ENCODE results near the gene IGSF9. TPM values are rescaled to one million over a fixed set of nuclear protein-coding genes. Genes with fewer than 3 reads are reported as not detected.

The IGSF9 gene
- 1.7 TPM for total RNA-seq
- polyA plus RNA-seq, result 1.6 TPM

- 1% methylated on average over 58 of the region's 58 CpGs for WGBS
- peak; percentile 85 for DNase-seq (ENCODE audit: extremely low spot score)
- Histone ChIP-seq H3K4me1 (ENCODE audit: insufficient read depth) (no peaks in the 10 kb centered on the region), H3K4me3 (ENCODE audit: low read depth, low read length) (peak within 1 kb of the TSS; percentile 29), H3K27ac (ENCODE audit: low read depth) (peak within 1 kb of the TSS; percentile 31), H3K36me3 (ENCODE audit: insufficient read depth) (no peaks in the 10 kb centered on the region)
These were observed at the start of gene IGSF9 for GRCh38 chr1:159945483-159946241. Gene IGSF9 (minus strand): TSS chr1:159945613. CDS start chr1:159943454, 2,159 bp downstream.

- no peaks in the 10 kb centered on the region for H3K36me3 ChIP-seq (ENCODE audit: insufficient read depth)
- DNase-seq (ENCODE audit: extremely low spot score), result no peak
- no peaks in the 10 kb centered on the region for H3K4me1 ChIP-seq (ENCODE audit: insufficient read depth)
- no peak overlapping the region for H3K27ac ChIP-seq (ENCODE audit: low read depth)
- no peak overlapping the region for H3K4me3 ChIP-seq (ENCODE audit: low read depth, low read length)
- WGBS, result 83% methylated on average over 2 of the region's 2 CpGs
These were observed 49.5 kb upstream of the IGSF9 start for GRCh38 chr1:159994896-159995295.

- no peaks in the 10 kb centered on the region for H3K36me3 ChIP-seq (ENCODE audit: insufficient read depth)
- no peaks in the 10 kb centered on the region for H3K4me1 ChIP-seq (ENCODE audit: insufficient read depth)
- no peak overlapping the region for H3K27ac ChIP-seq (ENCODE audit: low read depth)
- 90% methylated on average over 2 of the region's 2 CpGs for whole genome bisulfite sequencing
- no peak overlapping the region for H3K4me3 ChIP-seq (ENCODE audit: low read depth, low read length)
- DNase-seq (ENCODE audit: extremely low spot score), result no peak
These were observed 48.5 kb upstream of the IGSF9 start for GRCh38 chr1:159993911-159994310.

- H3K36me3 ChIP-seq (ENCODE audit: insufficient read depth), result no peaks in the 10 kb centered on the region
- 85% methylated on average over 1 of the region's 1 CpG for WGBS
- no peaks in the 10 kb centered on the region for H3K4me1 ChIP-seq (ENCODE audit: insufficient read depth)
- no peak overlapping the region for H3K4me3 ChIP-seq (ENCODE audit: low read depth, low read length)
- DNase-seq (ENCODE audit: extremely low spot score), result no peak
- H3K27ac ChIP-seq (ENCODE audit: low read depth), result no peak overlapping the region
These were observed 46.7 kb upstream of the IGSF9 start for GRCh38 chr1:159992161-159992560.

- 65% methylated on average over 4 of the region's 4 CpGs for WGBS
- DNase-seq (ENCODE audit: extremely low spot score), result no peak
- H3K36me3 ChIP-seq (ENCODE audit: insufficient read depth), result no peaks in the 10 kb centered on the region
- H3K27ac ChIP-seq (ENCODE audit: low read depth), result no peak overlapping the region
- H3K4me3 ChIP-seq (ENCODE audit: low read depth, low read length), result no peak overlapping the region
- H3K4me1 ChIP-seq (ENCODE audit: insufficient read depth), result no peaks in the 10 kb centered on the region
These were observed 46.1 kb upstream of the IGSF9 start for GRCh38 chr1:159991513-159991912.

GRCh38 chr1:159990005-159990404 lies 44.6 kb upstream of the IGSF9 start:
- Histone ChIP-seq H3K4me3 (ENCODE audit: low read depth, low read length) (no peak overlapping the region), H3K36me3 (ENCODE audit: insufficient read depth) (no peaks in the 10 kb centered on the region), H3K4me1 (ENCODE audit: insufficient read depth) (no peaks in the 10 kb centered on the region), H3K27ac (ENCODE audit: low read depth) (no peak overlapping the region)
- 88% methylated on average over 5 of the region's 5 CpGs for WGBS
- DNase-seq (ENCODE audit: extremely low spot score), result no peak

- Histone ChIP-seq H3K27ac (ENCODE audit: low read depth) (no peak overlapping the region), H3K4me1 (ENCODE audit: insufficient read depth) (no peaks in the 10 kb centered on the region), H3K36me3 (ENCODE audit: insufficient read depth) (no peaks in the 10 kb centered on the region), H3K4me3 (ENCODE audit: low read depth, low read length) (no peak overlapping the region)
- WGBS, result 66% methylated on average over 3 of the region's 3 CpGs
- DNase-seq (ENCODE audit: extremely low spot score), result no peak
These were observed 44.2 kb upstream of the IGSF9 start for GRCh38 chr1:159989581-159989980.

GRCh38 chr1:159988006-159988405 lies 42.6 kb upstream of the IGSF9 start:
- 88% methylated on average over 1 of the region's 1 CpG for WGBS
- no peak for DNase-seq (ENCODE audit: extremely low spot score)

GRCh38 chr1:159987186-159987585 lies 41.8 kb upstream of the IGSF9 start:
- no peaks in the 10 kb centered on the region for H3K4me1 ChIP-seq (ENCODE audit: insufficient read depth)
- 63% methylated on average over 4 of the region's 4 CpGs for WGBS
- no peak for DNase-seq (ENCODE audit: extremely low spot score)

More at GRCh38 chr1:159988006-159988405, 42.6 kb upstream of the IGSF9 start:
- Histone ChIP-seq H3K27ac (ENCODE audit: low read depth) (no peak overlapping the region), H3K4me3 (ENCODE audit: low read depth, low read length) (no peak overlapping the region), H3K36me3 (ENCODE audit: insufficient read depth) (no peaks in the 10 kb centered on the region), H3K4me1 (ENCODE audit: insufficient read depth) (no peaks in the 10 kb centered on the region)

GRCh38 chr1:159986531-159986930 lies 41.1 kb upstream of the IGSF9 start:
- no peak for DNase-seq (ENCODE audit: extremely low spot score)
- H3K36me3 ChIP-seq (ENCODE audit: insufficient read depth), result no peaks in the 10 kb centered on the region
- H3K27ac ChIP-seq (ENCODE audit: low read depth), result no peak overlapping the region
- H3K4me1 ChIP-seq (ENCODE audit: insufficient read depth), result no peaks in the 10 kb centered on the region
- 70% methylated on average over 1 of the region's 1 CpG for WGBS
- no peak overlapping the region for H3K4me3 ChIP-seq (ENCODE audit: low read depth, low read length)

More at GRCh38 chr1:159987186-159987585, 41.8 kb upstream of the IGSF9 start:
- no peaks in the 10 kb centered on the region for H3K36me3 ChIP-seq (ENCODE audit: insufficient read depth)
- no peak overlapping the region for H3K27ac ChIP-seq (ENCODE audit: low read depth)
- H3K4me3 ChIP-seq (ENCODE audit: low read depth, low read length), result no peak overlapping the region

- no peak overlapping the region for H3K4me3 ChIP-seq (ENCODE audit: low read depth, low read length)
- H3K27ac ChIP-seq (ENCODE audit: low read depth), result no peak overlapping the region
- WGBS, result 81% methylated on average over 2 of the region's 2 CpGs
- no peaks in the 10 kb centered on the region for H3K36me3 ChIP-seq (ENCODE audit: insufficient read depth)
- DNase-seq (ENCODE audit: extremely low spot score), result no peak
- no peaks in the 10 kb centered on the region for H3K4me1 ChIP-seq (ENCODE audit: insufficient read depth)
These were observed 40.7 kb upstream of the IGSF9 start for GRCh38 chr1:159986093-159986492.

- no peak for DNase-seq (ENCODE audit: extremely low spot score)
- no peaks in the 10 kb centered on the region for H3K4me1 ChIP-seq (ENCODE audit: insufficient read depth)
- H3K4me3 ChIP-seq (ENCODE audit: low read depth, low read length), result no peak overlapping the region
- WGBS, result 91% methylated on average over 6 of the region's 6 CpGs
- no peak overlapping the region for H3K27ac ChIP-seq (ENCODE audit: low read depth)
- no peaks in the 10 kb centered on the region for H3K36me3 ChIP-seq (ENCODE audit: insufficient read depth)
These were observed 40.1 kb upstream of the IGSF9 start for GRCh38 chr1:159985473-159985872.

GRCh38 chr1:159983681-159984080 lies 38.3 kb upstream of the IGSF9 start:
- H3K36me3 ChIP-seq (ENCODE audit: insufficient read depth), result no peaks in the 10 kb centered on the region
- DNase-seq (ENCODE audit: extremely low spot score), result no peak
- 53% methylated on average over 5 of the region's 5 CpGs for WGBS
- H3K27ac ChIP-seq (ENCODE audit: low read depth), result no peak overlapping the region
- H3K4me1 ChIP-seq (ENCODE audit: insufficient read depth), result no peaks in the 10 kb centered on the region
- no peak overlapping the region for H3K4me3 ChIP-seq (ENCODE audit: low read depth, low read length)

- H3K36me3 ChIP-seq (ENCODE audit: insufficient read depth), result no peaks in the 10 kb centered on the region
- no peaks in the 10 kb centered on the region for H3K4me1 ChIP-seq (ENCODE audit: insufficient read depth)
- H3K27ac ChIP-seq (ENCODE audit: low read depth), result no peak overlapping the region
- WGBS, result 54% methylated on average over 6 of the region's 6 CpGs
- no peak for DNase-seq (ENCODE audit: extremely low spot score)
- no peak overlapping the region for H3K4me3 ChIP-seq (ENCODE audit: low read depth, low read length)
These were observed 36.9 kb upstream of the IGSF9 start for GRCh38 chr1:159982280-159982679.

All from urinary bladder (tissue), 4 donors.